NB4 (cell line): ENCODE results near the gene CLIC3.

Experiments used
- CTCF ChIP-seq: IDR thresholded peaks from one replicate; pipeline ENCODE4 v1.5.1; 2012; ENCODE audit warnings: low read depth, low read length
- MAX ChIP-seq: IDR thresholded peaks from 2 replicates; pipeline ENCODE4 v1.6.1; 2011; ENCODE audit warnings: low read depth, low read length
- MYC ChIP-seq: IDR thresholded peaks from 2 replicates; pipeline ENCODE4 v1.6.1; 2011; ENCODE audit warnings: low read depth, low read length
- POLR2A ChIP-seq: IDR thresholded peaks from 2 replicates; pipeline ENCODE4 v1.6.1; 2011; ENCODE audit warnings: mild to moderate bottlenecking; ENCODE audit not compliant: insufficient read length; ENCODE audit errors: extremely low read depth

- TF ChIP-seq CTCF: no peak
- TF ChIP-seq MAX: no peak
- TF ChIP-seq POLR2A: no peak
- no peak for TF ChIP-seq MYC
Observed at GRCh38 chr9:137002646-137003041, 6.3 kb upstream of the CLIC3 start.
